ENCODE data around the gene ANGPTL2. TPM values are rescaled to one million over a fixed set of nuclear protein-coding genes. Genes with fewer than 3 reads are reported as not detected.

The ANGPTL2 gene
- polyA plus RNA-seq, 1 of the 3 experiments (the other 2 are of a cell fraction) = 12.3 TPM

DNA sequence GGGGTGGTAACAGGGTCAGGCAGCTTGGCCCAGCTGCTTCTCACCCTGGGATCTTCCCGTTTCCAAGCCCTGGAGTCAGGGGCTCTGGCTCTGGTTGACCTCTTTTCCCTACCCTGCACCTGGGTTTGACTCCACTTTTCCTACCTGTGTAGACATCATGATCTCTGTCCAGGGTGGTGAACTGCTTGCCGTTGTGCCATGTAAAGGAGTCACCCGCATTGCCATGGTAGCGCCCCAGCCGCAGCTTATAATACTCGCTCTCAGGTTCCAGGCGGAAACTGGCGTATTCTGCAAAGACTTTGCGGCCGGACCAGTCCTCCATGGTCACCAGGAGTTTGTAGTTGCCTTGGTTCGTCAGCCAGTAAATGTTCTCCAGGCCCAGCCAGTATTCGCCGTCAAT is 30.9 kb downstream of the ANGPTL2 start:
- Histone ChIP-seq H3K79me2 (ENCODE audit: insufficient read depth) (no peaks in the 10 kb centered on the region), H3K4me1 (ENCODE audit: control insufficient read depth in 1 of 2, insufficient read depth in 2 of 2, low read depth in 1 of 2, low read length in 1 of 2) (no peaks in the 10 kb centered on the region; a peak in 1 of 4 replicates), H3K27me3 (ENCODE audit: insufficient read depth) (no peaks in the 10 kb centered on the region), H3K9me3 (no peaks in the 10 kb centered on the region), H2AFZ (ENCODE audit: low read depth) (no peak overlapping the region), H3K9ac (no peak overlapping the region), H3K9me2 (no peaks in the 10 kb centered on the region), H3F3A (replicated peaks; ENCODE audit: insufficient read depth) (no peaks in the 10 kb centered on the region), H3K4me3 (ENCODE audit: low read depth in 2 of 2, low read length in 1 of 2) (no peak overlapping the region), H4K20me1 (ENCODE audit: insufficient read depth) (no peaks in the 10 kb centered on the region), H3K36me3 (replicated peaks in 1 of 2; ENCODE audit: control insufficient read depth in 1 of 2, insufficient read depth in 2 of 2, low read length in 1 of 2) (peaks cover 0 to 12% of the 10 kb centered on the region in 2 experiments), H3K27ac (ENCODE audit: low read depth in 2 of 2, low read length in 1 of 2) (no peak overlapping the region), H3K4me2 (no peak overlapping the region)
- TF ChIP-seq TAF1 (IDR thresholded peaks at IDR 0.05; ENCODE audit: borderline replicate concordance, low read depth, low read length) = no peak
- TF ChIP-seq RAD21 (IDR thresholded peaks at IDR 0.05; ENCODE audit: low read length) = no peak
- TF ChIP-seq, protein P1, sequence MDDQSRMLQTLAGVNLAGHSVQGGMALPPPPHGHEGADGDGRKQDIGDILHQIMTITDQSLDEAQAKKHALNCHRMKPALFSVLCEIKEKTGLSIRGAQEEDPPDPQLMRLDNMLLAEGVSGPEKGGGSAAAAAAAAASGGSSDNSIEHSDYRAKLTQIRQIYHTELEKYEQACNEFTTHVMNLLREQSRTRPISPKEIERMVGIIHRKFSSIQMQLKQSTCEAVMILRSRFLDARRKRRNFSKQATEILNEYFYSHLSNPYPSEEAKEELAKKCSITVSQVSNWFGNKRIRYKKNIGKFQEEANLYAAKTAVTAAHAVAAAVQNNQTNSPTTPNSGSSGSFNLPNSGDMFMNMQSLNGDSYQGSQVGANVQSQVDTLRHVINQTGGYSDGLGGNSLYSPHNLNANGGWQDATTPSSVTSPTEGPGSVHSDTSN (IDR thresholded peaks at IDR 0.05) = no peak
- TF ChIP-seq ELF1 (IDR thresholded peaks at IDR 0.05) = no peak
- POLR2A ChIA-PET = no interaction called here
- 94% methylated on average over 13 of the region's 13 CpGs for WGBS (ENCODE audit: low lambda C conversion rate)
- no peak for DNase-seq
- CTCF ChIA-PET = interaction anchor here (0.8 to 1.4 kb wide), 2 partner anchors 18 to 126 kb away, joined by 3 to 4 read pairs; no protein-coding TSS in a partner anchor

DNA sequence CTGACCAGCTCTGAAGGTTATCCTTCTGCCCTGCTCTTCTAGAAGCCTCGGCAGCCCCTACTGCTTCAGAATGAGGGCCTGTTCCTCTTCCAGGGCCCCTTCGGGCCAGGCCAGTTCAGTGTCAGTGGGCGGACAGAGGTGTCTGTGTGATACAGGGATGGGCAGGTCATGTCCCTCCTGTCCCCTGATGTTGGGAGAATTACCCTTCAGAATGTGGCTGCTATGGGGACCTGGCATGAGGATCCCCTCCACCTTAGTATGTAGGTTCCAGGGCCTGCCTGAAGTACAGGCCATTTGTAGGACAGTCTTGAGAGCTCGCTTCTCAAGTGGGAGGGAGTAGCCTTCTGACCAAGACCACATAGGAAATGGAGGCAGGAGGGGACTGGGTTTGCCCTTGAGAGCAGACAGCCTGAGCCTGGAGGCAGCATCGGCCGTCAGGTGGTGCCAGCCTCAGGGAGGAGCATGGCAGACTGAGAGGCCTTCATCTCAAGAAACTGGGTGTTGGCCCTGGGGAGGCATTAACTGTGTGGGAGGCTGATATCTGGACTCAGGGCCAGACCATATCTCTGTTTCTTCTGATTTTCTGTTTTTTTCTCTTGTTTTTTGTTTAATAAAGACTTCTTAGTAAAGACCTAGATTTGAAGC is 32.0 kb downstream of the ANGPTL2 start:
- H2AFZ ChIP-seq (ENCODE audit: low read depth) = no peak overlapping the region
- 92% methylated on average over 4 of the region's 6 CpGs for WGBS (ENCODE audit: low lambda C conversion rate)
- H4K20me1 ChIP-seq (ENCODE audit: insufficient read depth) = no peaks in the 10 kb centered on the region
- no peak for DNase-seq
- CTCF ChIA-PET = interaction anchor here (1.3 kb wide), 1 partner anchor 8 kb away, joined by 3 read pairs; no protein-coding TSS in a partner anchor
- no peaks in the 10 kb centered on the region for H3K9me2 ChIP-seq
- no peaks in the 10 kb centered on the region for H3F3A ChIP-seq (replicated peaks; ENCODE audit: insufficient read depth)
- no peaks in the 10 kb centered on the region for H3K79me2 ChIP-seq (ENCODE audit: insufficient read depth)
- POLR2A ChIA-PET = no interaction called here
- no peak overlapping the region for H3K4me2 ChIP-seq
- no peak overlapping the region for H3K4me3 ChIP-seq (ENCODE audit: low read depth in 2 of 2, low read length in 1 of 2)
- no peaks in the 10 kb centered on the region for H3K27me3 ChIP-seq (ENCODE audit: insufficient read depth)
- H3K27ac ChIP-seq (ENCODE audit: low read depth in 2 of 2, low read length in 1 of 2) = no peak overlapping the region
- H3K4me1 ChIP-seq (ENCODE audit: control insufficient read depth in 1 of 2, insufficient read depth in 2 of 2, low read depth in 1 of 2, low read length in 1 of 2) = no peaks in the 10 kb centered on the region; a peak in 1 of 4 replicates
- no peaks in the 10 kb centered on the region for H3K9me3 ChIP-seq
- H3K36me3 ChIP-seq (replicated peaks in 1 of 2; ENCODE audit: control insufficient read depth in 1 of 2, insufficient read depth in 2 of 2, low read length in 1 of 2) = peaks cover 0 to 12% of the 10 kb centered on the region in 2 experiments
- H3K9ac ChIP-seq = no peak overlapping the region
- no peak for TF ChIP-seq FOXJ3 (CRISPR knock-in tag; IDR thresholded peaks at IDR 0.05)
- no peak for TF ChIP-seq EP300 (IDR thresholded peaks at IDR 0.05; ENCODE audit: borderline replicate concordance in 1 of 2, low read depth in 1 of 2, low read length in 1 of 2)
- TF ChIP-seq, protein P2, sequence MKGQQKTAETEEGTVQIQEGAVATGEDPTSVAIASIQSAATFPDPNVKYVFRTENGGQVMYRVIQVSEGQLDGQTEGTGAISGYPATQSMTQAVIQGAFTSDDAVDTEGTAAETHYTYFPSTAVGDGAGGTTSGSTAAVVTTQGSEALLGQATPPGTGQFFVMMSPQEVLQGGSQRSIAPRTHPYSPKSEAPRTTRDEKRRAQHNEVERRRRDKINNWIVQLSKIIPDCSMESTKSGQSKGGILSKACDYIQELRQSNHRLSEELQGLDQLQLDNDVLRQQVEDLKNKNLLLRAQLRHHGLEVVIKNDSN (IDR thresholded peaks at IDR 0.05; ENCODE audit: borderline replicate concordance, low read depth) = no peak
- TF ChIP-seq, protein P3, sequence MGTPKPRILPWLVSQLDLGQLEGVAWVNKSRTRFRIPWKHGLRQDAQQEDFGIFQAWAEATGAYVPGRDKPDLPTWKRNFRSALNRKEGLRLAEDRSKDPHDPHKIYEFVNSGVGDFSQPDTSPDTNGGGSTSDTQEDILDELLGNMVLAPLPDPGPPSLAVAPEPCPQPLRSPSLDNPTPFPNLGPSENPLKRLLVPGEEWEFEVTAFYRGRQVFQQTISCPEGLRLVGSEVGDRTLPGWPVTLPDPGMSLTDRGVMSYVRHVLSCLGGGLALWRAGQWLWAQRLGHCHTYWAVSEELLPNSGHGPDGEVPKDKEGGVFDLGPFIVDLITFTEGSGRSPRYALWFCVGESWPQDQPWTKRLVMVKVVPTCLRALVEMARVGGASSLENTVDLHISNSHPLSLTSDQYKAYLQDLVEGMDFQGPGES (IDR thresholded peaks at IDR 0.05; ENCODE audit: low read depth, low read length) = no peak
- TF ChIP-seq CTCF (IDR thresholded peaks at IDR 0.05) = no peak
- no peak for TF ChIP-seq MEF2A (IDR thresholded peaks at IDR 0.05; ENCODE audit: borderline replicate concordance, low read depth)
- no peak for TF ChIP-seq TAF1 (IDR thresholded peaks at IDR 0.05; ENCODE audit: borderline replicate concordance, low read depth, low read length)
- TF ChIP-seq CHD2 (IDR thresholded peaks at IDR 0.05; ENCODE audit: low read length, partially characterized antibody) = no peak
- TF ChIP-seq RAD21 (IDR thresholded peaks at IDR 0.05; ENCODE audit: low read length) = no peak
- no peak for TF ChIP-seq SMC3 (IDR thresholded peaks at IDR 0.05; ENCODE audit: low read depth, low read length)
- TF ChIP-seq GATA2 (CRISPR knock-in tag; IDR thresholded peaks at IDR 0.05) = no peak
- TF ChIP-seq TCF12 (IDR thresholded peaks at IDR 0.05) = no peak
- TF ChIP-seq, protein P4, sequence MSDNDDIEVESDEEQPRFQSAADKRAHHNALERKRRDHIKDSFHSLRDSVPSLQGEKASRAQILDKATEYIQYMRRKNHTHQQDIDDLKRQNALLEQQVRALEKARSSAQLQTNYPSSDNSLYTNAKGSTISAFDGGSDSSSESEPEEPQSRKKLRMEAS (IDR thresholded peaks at IDR 0.05; ENCODE audit: low read depth) = no peak
- TF ChIP-seq ZBTB33 (IDR thresholded peaks at IDR 0.05; ENCODE audit: borderline replicate concordance, low read depth) = no peak
- TF ChIP-seq, protein P1 (IDR thresholded peaks at IDR 0.05) = no peak
- TF ChIP-seq GABPA (IDR thresholded peaks at IDR 0.05; ENCODE audit: low read depth) = no peak
- TF ChIP-seq SIN3A (IDR thresholded peaks at IDR 0.05; ENCODE audit: borderline replicate concordance, low read depth, low read length) = no peak

Measured in SK-N-SH (cell line).